Esophagus squamous epithelium (tissue), 4 donors: ENCODE data around the gene NRARP.

ENCODE experiments used
- CTCF ChIP-seq, 6 experiments: fragments of 450-650 bp in 4 of 6; fragments of 200-600 bp in 2 of 6; sonication (generic) in 2 of 6; IDR thresholded peaks; one replicate each; pipeline ENCODE4 v1.5.1; 2016 to 2019; ENCODE audit warnings: antibody characterized with exemption in 6 of 6, mild to moderate bottlenecking in 4 of 6, moderate library complexity in 4 of 6
- POLR2A ChIP-seq, 4 donors: fragments of 450-650 bp; IDR thresholded peaks; one replicate each; pipeline ENCODE4 v1.6.1; 2017; ENCODE audit warnings: antibody characterized with exemption in 4 of 4, mild to moderate bottlenecking in 4 of 4, moderate library complexity in 3 of 4

- TF ChIP-seq CTCF (IDR thresholded peaks at IDR 0.05) (no peak), POLR2A (IDR thresholded peaks at IDR 0.05) (peak in 1 of 4 donors; percentile 18)
Measured at GRCh38 chr9:137310189-137311052, 8.3 kb upstream of the NRARP start.
